Type B pancreatic cell (in vitro differentiated cells): ENCODE measurements around the gene ERC2. TPM values are rescaled to one million over a fixed set of nuclear protein-coding genes. Genes with fewer than 3 reads are reported as not detected.

ENCODE experiments used
- DNase-seq: peaks from one replicate; pipeline ENCODE4 v3.0.0; 2021; ENCODE audit warnings: mixed read lengths; ENCODE audit not compliant: unreplicated experiment; ENCODE audit errors: extremely low spot score
- H3K27ac Mint-ChIP-seq: 2 replicates; pipeline ENCODE4 v1.8.0; 2021; ENCODE audit warnings: mild to moderate bottlenecking, mixed read lengths
- H3K27me3 Mint-ChIP-seq: 2 replicates; pipeline ENCODE4 v1.8.0; 2021; ENCODE audit warnings: mixed read lengths
- H3K36me3 Mint-ChIP-seq: 2 replicates; pipeline ENCODE4 v1.8.0; 2021; ENCODE audit warnings: mixed read lengths
- H3K4me1 Mint-ChIP-seq: one replicate; pipeline ENCODE4 v1.8.0; 2021; ENCODE audit warnings: mixed read lengths; ENCODE audit not compliant: unreplicated experiment
- H3K4me3 Mint-ChIP-seq: 2 replicates; pipeline ENCODE4 v1.8.0; 2021; ENCODE audit warnings: mild to moderate bottlenecking, mixed read lengths
- H3K9me3 Mint-ChIP-seq: 2 replicates; pipeline ENCODE4 v1.8.0; 2021; ENCODE audit warnings: mixed read lengths
- total RNA-seq: library from RNA; stranded (reverse); gene quantifications from 2 replicates; pipeline ENCODE4 v1.2.1, GENCODE V29; 2021; ENCODE audit warnings: low replicate concordance
- TF ChIP-seq, protein P1 (sequence below): fragments of 200-600 bp; sonication (generic); conservative IDR thresholded peaks from 2 replicates; pipeline ENCODE4 v1.5.0; 2021; ENCODE audit warnings: antibody characterized with exemption, mild to moderate bottlenecking

ERC2 gene
- total RNA-seq, 1 donor from 2014 or later = 6.1 TPM

DNA sequence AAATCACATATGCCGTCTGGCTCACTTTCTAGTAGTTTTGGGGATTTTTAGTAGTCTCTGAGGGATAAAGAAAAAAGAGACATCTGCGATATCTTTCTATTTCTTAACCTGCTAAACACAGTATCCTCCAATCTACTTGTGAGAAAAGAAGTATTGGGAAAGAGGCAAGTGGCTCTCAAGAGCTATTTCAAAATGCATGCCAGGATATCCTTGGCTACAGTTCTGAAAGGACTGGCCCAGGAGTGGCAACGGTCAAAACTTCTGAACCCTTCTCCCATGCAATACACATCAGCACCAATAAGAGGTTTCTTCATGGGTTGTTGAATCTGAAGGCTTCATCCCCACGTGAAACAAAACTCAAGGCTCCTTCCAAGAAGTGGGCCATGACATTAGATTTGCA lies 777.1 kb downstream of the ERC2 start:
- Mint-ChIP-seq H3K27ac (no peak overlapping the region), H3K27me3 (peaks cover 19% of the 10 kb centered on the region), H3K9me3 (no peaks in the 10 kb centered on the region), H3K4me3 (no peak overlapping the region), H3K4me1 (peaks cover 47% of the 10 kb centered on the region), H3K36me3 (no peaks in the 10 kb centered on the region)
- TF ChIP-seq, protein P1, sequence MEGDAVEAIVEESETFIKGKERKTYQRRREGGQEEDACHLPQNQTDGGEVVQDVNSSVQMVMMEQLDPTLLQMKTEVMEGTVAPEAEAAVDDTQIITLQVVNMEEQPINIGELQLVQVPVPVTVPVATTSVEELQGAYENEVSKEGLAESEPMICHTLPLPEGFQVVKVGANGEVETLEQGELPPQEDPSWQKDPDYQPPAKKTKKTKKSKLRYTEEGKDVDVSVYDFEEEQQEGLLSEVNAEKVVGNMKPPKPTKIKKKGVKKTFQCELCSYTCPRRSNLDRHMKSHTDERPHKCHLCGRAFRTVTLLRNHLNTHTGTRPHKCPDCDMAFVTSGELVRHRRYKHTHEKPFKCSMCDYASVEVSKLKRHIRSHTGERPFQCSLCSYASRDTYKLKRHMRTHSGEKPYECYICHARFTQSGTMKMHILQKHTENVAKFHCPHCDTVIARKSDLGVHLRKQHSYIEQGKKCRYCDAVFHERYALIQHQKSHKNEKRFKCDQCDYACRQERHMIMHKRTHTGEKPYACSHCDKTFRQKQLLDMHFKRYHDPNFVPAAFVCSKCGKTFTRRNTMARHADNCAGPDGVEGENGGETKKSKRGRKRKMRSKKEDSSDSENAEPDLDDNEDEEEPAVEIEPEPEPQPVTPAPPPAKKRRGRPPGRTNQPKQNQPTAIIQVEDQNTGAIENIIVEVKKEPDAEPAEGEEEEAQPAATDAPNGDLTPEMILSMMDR = no peak
- no peak for DNase-seq

DNA sequence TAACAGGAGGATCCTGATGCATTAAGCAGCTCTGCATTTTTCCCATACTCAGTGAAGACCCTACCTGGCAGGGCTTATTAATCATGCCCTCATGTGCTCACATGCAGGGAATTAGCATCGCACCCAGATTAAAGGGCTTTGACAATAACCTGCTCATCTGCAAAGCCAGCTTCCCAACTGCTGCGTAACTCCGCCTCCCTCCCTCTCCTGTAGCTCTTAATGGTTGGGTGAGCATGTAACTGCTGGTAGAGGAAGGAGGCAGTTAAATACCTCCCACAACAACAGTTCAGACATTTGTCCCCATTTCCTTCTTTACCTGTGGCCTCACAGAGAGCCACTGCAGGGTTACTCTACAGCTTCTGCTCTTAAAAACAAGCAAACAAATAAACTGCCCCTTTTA lies 777.5 kb downstream of the ERC2 start:
- Mint-ChIP-seq H3K4me3 (peak overlapping the region; percentile 20), H3K9me3 (no peaks in the 10 kb centered on the region), H3K27ac (no peak overlapping the region), H3K4me1 (peaks cover 47% of the 10 kb centered on the region), H3K36me3 (no peaks in the 10 kb centered on the region), H3K27me3 (peaks cover 19% of the 10 kb centered on the region)
- no peak for DNase-seq
- TF ChIP-seq, protein P1 = no peak

DNA sequence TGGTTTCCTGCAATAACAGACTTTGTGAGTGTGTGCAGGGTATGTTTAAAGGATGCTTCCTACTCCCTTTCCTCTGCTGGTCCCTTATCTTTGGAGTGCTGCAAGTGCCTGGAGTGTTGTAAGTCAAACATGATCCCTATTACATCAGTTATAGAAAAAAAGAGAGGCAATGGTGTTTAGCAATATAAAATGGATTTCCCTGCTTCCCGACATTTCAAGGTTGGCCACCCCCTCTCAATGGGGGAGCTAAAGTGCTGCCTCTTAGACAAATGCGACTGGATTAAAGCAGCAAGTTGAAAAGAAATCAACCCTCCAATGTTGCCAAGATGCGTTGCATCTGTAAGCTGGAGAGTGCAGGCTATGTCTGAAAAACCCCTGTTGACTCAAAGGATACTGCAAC lies 778.1 kb downstream of the ERC2 start:
- DNase-seq = no peak
- no peaks in the 10 kb centered on the region for H3K36me3 Mint-ChIP-seq
- TF ChIP-seq, protein P1 = no peak
- H3K27me3 Mint-ChIP-seq = peaks cover 16% of the 10 kb centered on the region
- no peak overlapping the region for H3K4me3 Mint-ChIP-seq
- H3K9me3 Mint-ChIP-seq = no peaks in the 10 kb centered on the region
- no peak overlapping the region for H3K27ac Mint-ChIP-seq
- peaks cover 51% of the 10 kb centered on the region for H3K4me1 Mint-ChIP-seq

DNA sequence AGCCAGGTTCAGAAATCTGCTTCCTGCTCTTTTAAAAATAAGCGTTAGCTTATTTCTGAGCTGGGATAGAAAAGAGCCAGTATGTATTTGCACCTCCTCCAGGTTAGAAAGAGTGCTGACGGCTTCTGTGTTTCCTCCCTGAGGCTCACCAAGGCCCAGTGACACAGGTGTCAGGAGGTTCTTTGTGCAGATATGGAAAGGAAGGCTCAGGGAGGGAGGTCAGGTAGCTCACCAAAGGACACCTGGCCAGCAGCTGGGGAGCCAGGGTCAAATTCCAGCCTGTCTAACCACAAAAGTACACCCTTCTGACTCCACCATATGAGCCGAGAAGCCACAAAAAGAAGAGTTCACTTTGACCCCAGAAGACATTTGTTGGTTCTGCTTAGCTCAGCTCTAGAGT lies 780.1 kb downstream of the ERC2 start:
- Mint-ChIP-seq H3K4me3 (no peak overlapping the region), H3K27me3 (peaks cover 16% of the 10 kb centered on the region), H3K4me1 (peaks cover 60% of the 10 kb centered on the region), H3K27ac (no peak overlapping the region), H3K9me3 (no peaks in the 10 kb centered on the region), H3K36me3 (no peaks in the 10 kb centered on the region)
- TF ChIP-seq, protein P1 = no peak
- no peak for DNase-seq

DNA sequence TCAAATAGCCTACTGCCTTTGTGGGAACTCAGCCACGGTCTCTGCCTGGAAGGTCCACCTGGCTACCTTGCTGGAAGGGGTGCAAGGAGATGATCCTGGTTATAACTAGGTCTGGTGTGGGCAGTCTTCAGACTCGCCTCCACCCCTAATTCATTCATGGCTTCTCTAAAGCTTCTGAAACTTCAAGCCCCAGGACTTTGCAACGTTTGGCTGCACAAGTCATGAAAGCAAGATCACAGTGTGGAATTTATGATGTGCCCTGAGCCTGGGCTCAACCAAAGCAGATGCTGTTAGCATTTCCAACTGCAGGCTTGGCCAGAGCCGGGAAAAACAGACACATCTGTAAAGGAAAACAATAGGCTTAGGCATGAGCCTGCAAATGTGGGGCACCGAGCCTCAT lies 780.7 kb downstream of the ERC2 start:
- Mint-ChIP-seq H3K27ac (no peak overlapping the region), H3K4me3 (no peak overlapping the region), H3K36me3 (no peaks in the 10 kb centered on the region), H3K4me1 (peaks cover 55% of the 10 kb centered on the region), H3K9me3 (no peaks in the 10 kb centered on the region), H3K27me3 (peaks cover 16% of the 10 kb centered on the region)
- TF ChIP-seq, protein P1 = no peak
- no peak for DNase-seq
